ENCODE results near the gene JADE1.

JADE1 gene

GRCh38 chr4:128906581-128906980, 97.1 kb downstream of the JADE1 start:
- FAIRE-seq = no peak
- TF ChIP-seq POLR2A (IDR thresholded peaks at IDR 0.05; ENCODE audit: low read depth, low read length) = no peak

GRCh38 chr4:128907981-128908380, 98.5 kb downstream of the JADE1 start:
- no peak for TF ChIP-seq POLR2A (IDR thresholded peaks at IDR 0.05; ENCODE audit: low read depth, low read length)
- DNase-seq (ENCODE audit: insufficient read length, low spot score) (no peak), FAIRE-seq (no peak)

More at GRCh38 chr4:128906581-128906980, 97.1 kb downstream of the JADE1 start:
- no peak for DNase-seq (ENCODE audit: insufficient read length, low spot score)

- TF ChIP-seq POLR2A (IDR thresholded peaks at IDR 0.05; ENCODE audit: low read depth, low read length) = no peak
- FAIRE-seq (no peak), DNase-seq (ENCODE audit: insufficient read length, low spot score) (no peak)
Observed at GRCh38 chr4:128908735-128909134, 99.2 kb downstream of the JADE1 start.

GRCh38 chr4:128913228-128913627, 103.7 kb downstream of the JADE1 start:
- TF ChIP-seq POLR2A (IDR thresholded peaks at IDR 0.05; ENCODE audit: low read depth, low read length) = no peak
- no peak for DNase-seq (ENCODE audit: insufficient read length, low spot score)
- FAIRE-seq = no peak

- FAIRE-seq = no peak
- no peak for DNase-seq (ENCODE audit: insufficient read length, low spot score)
- no peak for TF ChIP-seq POLR2A (IDR thresholded peaks at IDR 0.05; ENCODE audit: low read depth, low read length)
Observed at GRCh38 chr4:128915544-128915943, 106.0 kb downstream of the JADE1 start.

- FAIRE-seq = no peak
- TF ChIP-seq POLR2A (IDR thresholded peaks at IDR 0.05; ENCODE audit: low read depth, low read length) = no peak
- DNase-seq (ENCODE audit: insufficient read length, low spot score) = no peak
Observed at GRCh38 chr4:128916832-128917231, 107.3 kb downstream of the JADE1 start.

- FAIRE-seq (no peak), DNase-seq (ENCODE audit: insufficient read length, low spot score) (no peak)
Observed at GRCh38 chr4:128917781-128918180, 108.3 kb downstream of the JADE1 start.

GRCh38 chr4:128921954-128922353, 112.5 kb downstream of the JADE1 start:
- DNase-seq (ENCODE audit: insufficient read length, low spot score) (no peak), FAIRE-seq (no peak)
- no peak for TF ChIP-seq POLR2A (IDR thresholded peaks at IDR 0.05; ENCODE audit: low read depth, low read length)

More at GRCh38 chr4:128917781-128918180, 108.3 kb downstream of the JADE1 start:
- TF ChIP-seq POLR2A (IDR thresholded peaks at IDR 0.05; ENCODE audit: low read depth, low read length) = no peak
